HG03575 (cell line): ENCODE data around the gene ALDH3B2.
"Not testable (repeated sequence)": the region's sequence is repeated elsewhere in the genome, so short reads cannot be mapped to it uniquely, and the experiment has no call there.

Experiments
- ATAC-seq: cut with Tn5 transposase; IDR thresholded peaks from one replicate; pipeline ENCODE4 v1.9.1; 2021; ENCODE audit not compliant: unreplicated experiment, insufficient number of reproducible peaks, low FRiP score; ENCODE audit errors: extremely low read depth

ALDH3B2 gene

GRCh38 chr11:67689178-67689577 lies 14.8 kb upstream of the ALDH3B2 start:
- no peak for ATAC-seq

- ATAC-seq, result no peak
Observed at GRCh38 chr11:67687986-67688385, 13.6 kb upstream of the ALDH3B2 start.

GRCh38 chr11:67685641-67686332 lies 11.4 kb upstream of the ALDH3B2 start:
- not testable (repeated sequence) for ATAC-seq

GRCh38 chr11:67682126-67683034 lies 8.0 kb upstream of the ALDH3B2 start:
- ATAC-seq, result not testable (repeated sequence)

- no peak for ATAC-seq
Observed at GRCh38 chr11:67680696-67681470, 6.5 kb upstream of the ALDH3B2 start.

- no peak for ATAC-seq
Observed at GRCh38 chr11:67675058-67675747, 780 bp upstream of the ALDH3B2 start.

- no peak for ATAC-seq
Observed at GRCh38 chr11:67673902-67674301, 521 bp downstream of the ALDH3B2 start.

GRCh38 chr11:67673358-67673757 lies 1.1 kb downstream of the ALDH3B2 start:
- ATAC-seq, result no peak

- ATAC-seq, result no peak
Observed at GRCh38 chr11:67671211-67671520, 3.3 kb downstream of the ALDH3B2 start.

- ATAC-seq, result no peak
Observed at GRCh38 chr11:67670316-67671210, 3.9 kb downstream of the ALDH3B2 start.

- no peak for ATAC-seq
Observed at GRCh38 chr11:67668192-67668551, 6.3 kb downstream of the ALDH3B2 start.

- no peak for ATAC-seq
Observed at GRCh38 chr11:67667490-67668191, 6.8 kb downstream of the ALDH3B2 start.

GRCh38 chr11:67666676-67667489 lies 7.5 kb downstream of the ALDH3B2 start:
- no peak for ATAC-seq

- no peak for ATAC-seq
Observed at GRCh38 chr11:67666303-67666645, 8.1 kb downstream of the ALDH3B2 start.

- ATAC-seq, result no peak
Observed at GRCh38 chr11:67665541-67666302, 8.7 kb downstream of the ALDH3B2 start.
